ENCODE measurements around the gene CHIC2. TPM values are rescaled to one million over a fixed set of nuclear protein-coding genes. Genes with fewer than 3 reads are reported as not detected.

CHIC2 gene
- total RNA-seq, 1 experiment from 2014 or later: 10.8 TPM

GRCh38 chr4:54058171-54058570 is 6.2 kb downstream of the CHIC2 start:
- Histone ChIP-seq H3K27me3 (ENCODE audit: insufficient read depth, low read length) (no peaks in the 10 kb centered on the region), H3K9me2 (ENCODE audit: insufficient read depth) (no peaks in the 10 kb centered on the region), H3K27ac (ENCODE audit: low read depth, low read length) (no peak overlapping the region), H3K79me2 (ENCODE audit: insufficient read depth, low read length) (peaks cover 94% of the 10 kb centered on the region), H3K4me2 (ENCODE audit: low read length) (no peak overlapping the region), H3K4me1 (ENCODE audit: control insufficient read depth in 1 of 2, insufficient read depth in 2 of 2, low read length in 2 of 2) (peaks cover 5 to 6% of the 10 kb centered on the region in 2 experiments), H3K9ac (ENCODE audit: low read length) (no peak overlapping the region), H3K9me3 (ENCODE audit: control insufficient read depth in 1 of 2, insufficient read depth in 1 of 2, low read depth in 1 of 2, low read length in 2 of 2) (no peaks in the 10 kb centered on the region), H3K36me3 (ENCODE audit: control insufficient read depth in 1 of 2, insufficient read depth in 2 of 2, low read length in 2 of 2) (no peaks in the 10 kb centered on the region), H2AFZ (ENCODE audit: low read depth, low read length, poor library complexity, severe bottlenecking) (no peak overlapping the region), H4K20me1 (ENCODE audit: insufficient read depth) (0 out of 2 replicates have a peak, but pooled peaks cover 4% of the 10 kb centered on the region), H3K4me3 (replicated peaks in 1 of 2; ENCODE audit: low read depth in 1 of 2, low read length in 2 of 2) (no peak overlapping the region)
- DNase-seq (ENCODE audit: low read depth, low spot score): no peak
- TF ChIP-seq POLR2AphosphoS5 (IDR thresholded peaks at IDR 0.05; ENCODE audit: low read depth, low read length): no peak
- TF ChIP-seq POLR2A (IDR thresholded peaks at IDR 0.05; ENCODE audit: borderline replicate concordance, extremely low read depth, insufficient read depth, insufficient read length): no peak
- TF ChIP-seq EZH2phosphoT487 (IDR thresholded peaks at IDR 0.05; ENCODE audit: borderline replicate concordance): no peak
- no peak for TF ChIP-seq JUND (IDR thresholded peaks at IDR 0.05)
- no peak for TF ChIP-seq SRF (IDR thresholded peaks at IDR 0.05; ENCODE audit: low read depth)
- TF ChIP-seq SP1 (IDR thresholded peaks at IDR 0.05; ENCODE audit: low read depth): no peak
- ChIA-PET RAD21 (ENCODE audit: low non-redundant PET in 1 of 2, low total read pairs in 2 of 2, uncharacterized antibody in 2 of 2, unreplicated experiment in 2 of 2) (no interaction called here), POLR2A (no interaction called here), CTCF (interaction anchor here (1.5 kb wide), 1 partner anchor 128 kb away, joined by 4 read pairs; no protein-coding TSS in a partner anchor)
- no peak for ATAC-seq
- intact Hi-C loops (cut with micrococcal nuclease): no loop called here
- BruUV-seq (replicated peaks): no TSS peak

- ChIA-PET CTCF (no interaction called here), RAD21 (ENCODE audit: low non-redundant PET in 1 of 2, low total read pairs in 2 of 2, uncharacterized antibody in 2 of 2, unreplicated experiment in 2 of 2) (no interaction called here), POLR2A (no interaction called here)
- Histone ChIP-seq H3K36me3 (ENCODE audit: control insufficient read depth in 1 of 2, insufficient read depth in 2 of 2, low read length in 2 of 2) (no peaks in the 10 kb centered on the region), H3K9me2 (ENCODE audit: insufficient read depth) (no peaks in the 10 kb centered on the region), H3K9me3 (ENCODE audit: control insufficient read depth in 1 of 2, insufficient read depth in 1 of 2, low read depth in 1 of 2, low read length in 2 of 2) (no peaks in the 10 kb centered on the region), H3K27ac (ENCODE audit: low read depth, low read length) (no peak overlapping the region), H3K9ac (ENCODE audit: low read length) (no peak overlapping the region), H2AFZ (ENCODE audit: low read depth, low read length, poor library complexity, severe bottlenecking) (no peak overlapping the region), H3K27me3 (ENCODE audit: insufficient read depth, low read length) (no peaks in the 10 kb centered on the region), H4K20me1 (ENCODE audit: insufficient read depth) (0 out of 2 replicates have a peak, but pooled peaks cover 4% of the 10 kb centered on the region), H3K4me3 (replicated peaks in 1 of 2; ENCODE audit: low read depth in 1 of 2, low read length in 2 of 2) (no peak overlapping the region), H3K4me2 (ENCODE audit: low read length) (no peak overlapping the region), H3K79me2 (ENCODE audit: insufficient read depth, low read length) (peaks cover 83% of the 10 kb centered on the region), H3K4me1 (ENCODE audit: control insufficient read depth in 1 of 2, insufficient read depth in 2 of 2, low read length in 2 of 2) (no peaks in the 10 kb centered on the region)
- DNase-seq (ENCODE audit: low read depth, low spot score) (no peak), ATAC-seq (no peak)
- no TSS peak for BruUV-seq (replicated peaks)
- TF ChIP-seq JUND (IDR thresholded peaks at IDR 0.05) (no peak), CEBPB (IDR thresholded peaks at IDR 0.05; ENCODE audit: low read depth) (no peak), ZNF274 (IDR thresholded peaks at IDR 0.05; ENCODE audit: low read depth, low read length) (no peak), ATF3 (IDR thresholded peaks at IDR 0.05) (no peak), ELF1 (IDR thresholded peaks at IDR 0.05; ENCODE audit: borderline replicate concordance, low read depth) (no peak), ZFX (IDR thresholded peaks at IDR 0.05) (no peak), POLR2A (IDR thresholded peaks at IDR 0.05; ENCODE audit: borderline replicate concordance, extremely low read depth, insufficient read depth, insufficient read length) (no peak), FOSL1 (IDR thresholded peaks at IDR 0.05; ENCODE audit: low read depth) (no peak)
- intact Hi-C loops (cut with micrococcal nuclease): no loop called here
Observed at GRCh38 chr4:54056360-54056759, 8.0 kb downstream of the CHIC2 start.
